Fibroblast of lung (primary cell): ENCODE results near the gene SGIP1. TPM values are rescaled to one million over a fixed set of nuclear protein-coding genes. Genes with fewer than 3 reads are reported as not detected.

ENCODE experiments used
- DNase-seq, 2 donors: peaks; one replicate each; pipeline versions ENCODE4 v3.0.0 to v3.0.0-alpha.2; 2010; ENCODE audit warnings: low read depth in 2 of 2
- H2AFZ ChIP-seq: 2 replicates; pipeline ENCODE4 v1.5.1; 2012; ENCODE audit warnings: low read length, control low read depth, inconsistent platforms
- H3K27ac ChIP-seq: 2 replicates; pipeline ENCODE4 v1.5.1; 2011; ENCODE audit warnings: low read length, control low read depth; ENCODE audit not compliant: insufficient read depth
- H3K27me3 ChIP-seq: 2 replicates; pipeline ENCODE4 v1.5.1; 2011; ENCODE audit warnings: mild to moderate bottlenecking, low read length; ENCODE audit not compliant: control insufficient read depth, insufficient read depth
- H3K36me3 ChIP-seq: 2 replicates; pipeline ENCODE4 v1.5.1; 2011; ENCODE audit warnings: low read length; ENCODE audit not compliant: control insufficient read depth, insufficient read depth
- H3K4me1 ChIP-seq: 2 replicates; pipeline ENCODE4 v1.5.1; 2011; ENCODE audit warnings: low read length; ENCODE audit not compliant: control insufficient read depth, insufficient read depth; ENCODE audit errors: extremely low read depth
- H3K4me2 ChIP-seq: 2 replicates; pipeline ENCODE4 v1.5.1; 2011; ENCODE audit warnings: low read length, control low read depth; ENCODE audit not compliant: insufficient read depth; ENCODE audit errors: extremely low read depth
- H3K4me3 ChIP-seq, 4 experiments: fragments of 200-600 bp in 1 of 4; sonication (generic) in 1 of 4; replicated peaks in 1 of 4; 2 replicates each; pipeline ENCODE4 v1.5.1; 2011 to 2016; ENCODE audit warnings: low read length in 4 of 4, low read depth in 3 of 4, mild to moderate bottlenecking in 3 of 4, control low read depth in 2 of 4, inconsistent platforms in 1 of 4, mixed read lengths in 1 of 4; ENCODE audit not compliant: insufficient read depth in 1 of 4; ENCODE audit errors: control extremely low read depth in 1 of 4
- H3K79me2 ChIP-seq: 2 replicates; pipeline ENCODE4 v1.5.1; 2012; ENCODE audit warnings: mild to moderate bottlenecking, low read length, inconsistent platforms; ENCODE audit not compliant: control insufficient read depth, insufficient read depth
- H3K9ac ChIP-seq: 2 replicates; pipeline ENCODE4 v1.5.1; 2011; ENCODE audit warnings: mild to moderate bottlenecking, low read length, control low read depth; ENCODE audit not compliant: insufficient read depth
- H3K9me3 ChIP-seq: 2 replicates; pipeline ENCODE4 v1.5.1; 2012; ENCODE audit warnings: low read depth, low read length; ENCODE audit not compliant: control insufficient read depth, insufficient read depth
- H4K20me1 ChIP-seq: 2 replicates; pipeline ENCODE4 v1.5.1; 2011; ENCODE audit warnings: low read length; ENCODE audit not compliant: control insufficient read depth, insufficient read depth; ENCODE audit errors: extremely low read depth
- EZH2 ChIP-seq: IDR thresholded peaks from 2 replicates; pipeline ENCODE4 v1.5.1; 2012; ENCODE audit warnings: low read length, control low read depth, mild to moderate bottlenecking; ENCODE audit errors: missing control alignments
- polyA plus RNA-seq, 2 donors: library from polyadenylated mRNA; depleted of rRNA in 1 of 2; stranded (reverse) in 1 of 2; unstranded in 1 of 2; fragments of >200 nt; gene quantifications; 2 replicates each; pipeline ENCODE4 v1.2.1, GENCODE V29; 2011 to 2012; ENCODE audit warnings: missing spikeins in 1 of 2
- total RNA-seq: library from RNA; depleted of rRNA; stranded (reverse); fragments of >200 nt; gene quantifications from 2 replicates; pipeline ENCODE4 v1.2.1, GENCODE V29; 2014
- TF ChIP-seq, protein P1 (sequence below), 2 donors: IDR thresholded peaks in 1 of 2; conservative IDR thresholded peaks in 1 of 2; 1 replicate in 1 of 2; 2 replicates in 1 of 2; pipeline ENCODE4 v1.5.1; 2011 to 2012; ENCODE audit warnings: low read length in 2 of 2, control low read depth in 1 of 2, inconsistent platforms in 1 of 2, low read depth in 1 of 2, mild to moderate bottlenecking in 1 of 2

SGIP1 gene
- total and polyA plus RNA-seq, 2 donors (not counting 1 experiment from before 2014, with no cell fraction given), result 37.8 to 77.6 TPM

DNA sequence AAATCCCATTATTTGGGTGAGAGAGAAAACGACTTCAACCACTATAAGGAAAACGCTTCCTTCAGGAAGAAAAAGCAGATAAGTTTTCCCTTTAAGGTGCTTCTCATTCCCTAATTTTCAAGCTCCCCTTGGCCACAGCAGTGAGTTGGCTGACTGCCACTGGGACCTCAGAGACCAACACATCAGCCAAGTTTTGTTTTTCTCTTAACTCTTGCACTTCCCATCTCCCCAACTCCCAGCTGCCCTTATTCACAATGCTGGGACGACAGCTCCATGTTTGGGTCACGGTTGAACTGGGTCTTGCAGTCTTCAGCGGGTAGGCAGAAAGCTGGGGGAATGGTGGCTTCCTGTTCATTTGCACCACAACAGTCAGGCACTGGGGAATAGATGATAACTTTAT lies 18.9 kb downstream of the SGIP1 start:
- TF ChIP-seq, protein P1, sequence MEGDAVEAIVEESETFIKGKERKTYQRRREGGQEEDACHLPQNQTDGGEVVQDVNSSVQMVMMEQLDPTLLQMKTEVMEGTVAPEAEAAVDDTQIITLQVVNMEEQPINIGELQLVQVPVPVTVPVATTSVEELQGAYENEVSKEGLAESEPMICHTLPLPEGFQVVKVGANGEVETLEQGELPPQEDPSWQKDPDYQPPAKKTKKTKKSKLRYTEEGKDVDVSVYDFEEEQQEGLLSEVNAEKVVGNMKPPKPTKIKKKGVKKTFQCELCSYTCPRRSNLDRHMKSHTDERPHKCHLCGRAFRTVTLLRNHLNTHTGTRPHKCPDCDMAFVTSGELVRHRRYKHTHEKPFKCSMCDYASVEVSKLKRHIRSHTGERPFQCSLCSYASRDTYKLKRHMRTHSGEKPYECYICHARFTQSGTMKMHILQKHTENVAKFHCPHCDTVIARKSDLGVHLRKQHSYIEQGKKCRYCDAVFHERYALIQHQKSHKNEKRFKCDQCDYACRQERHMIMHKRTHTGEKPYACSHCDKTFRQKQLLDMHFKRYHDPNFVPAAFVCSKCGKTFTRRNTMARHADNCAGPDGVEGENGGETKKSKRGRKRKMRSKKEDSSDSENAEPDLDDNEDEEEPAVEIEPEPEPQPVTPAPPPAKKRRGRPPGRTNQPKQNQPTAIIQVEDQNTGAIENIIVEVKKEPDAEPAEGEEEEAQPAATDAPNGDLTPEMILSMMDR (conservative IDR thresholded peaks at IDR 0.05 in 1 of 2, IDR thresholded peaks at IDR 0.05 in 1 of 2; ENCODE audit: low read depth in 1 of 2, low read length in 2 of 2), result no peak
- TF ChIP-seq EZH2, result no peak
- no peak overlapping the region for H3K9ac ChIP-seq
- no peaks in the 10 kb centered on the region for H3K9me3 ChIP-seq
- H4K20me1 ChIP-seq, result no peaks in the 10 kb centered on the region
- H3K4me1 ChIP-seq, result peaks cover 23% of the 10 kb centered on the region
- peak in 1 of 2 donors; percentile 63 for DNase-seq
- no peaks in the 10 kb centered on the region for H3K27me3 ChIP-seq
- no peak overlapping the region for H3K4me2 ChIP-seq
- H3K79me2 ChIP-seq, result peaks cover 42% of the 10 kb centered on the region
- no peak overlapping the region for H2AFZ ChIP-seq
- H3K4me3 ChIP-seq, result no peak overlapping the region
- H3K36me3 ChIP-seq, result no peaks in the 10 kb centered on the region
- peak overlapping the region; percentile 39 for H3K27ac ChIP-seq

DNA sequence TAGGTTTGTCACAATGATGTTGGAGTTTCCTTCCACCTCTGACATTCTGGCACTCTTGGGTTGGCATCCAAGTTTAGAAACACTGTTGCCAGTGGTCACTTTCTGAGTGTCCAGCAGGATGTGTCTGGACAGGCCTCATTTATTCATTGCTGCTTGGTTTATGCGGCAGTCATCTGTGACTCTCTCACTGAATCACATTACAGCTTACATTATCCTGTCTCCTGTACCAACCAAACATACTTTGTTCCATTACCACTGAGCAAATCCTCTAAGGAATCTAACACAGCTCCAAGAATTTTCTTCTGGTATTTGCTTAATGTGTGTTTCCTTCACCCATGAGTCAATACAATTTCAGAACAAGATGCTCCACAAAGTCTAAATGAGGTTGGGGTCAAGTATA lies 19.9 kb downstream of the SGIP1 start:
- Histone ChIP-seq H3K4me3 (no peak overlapping the region), H3K4me2 (no peak overlapping the region), H4K20me1 (no peaks in the 10 kb centered on the region), H3K27ac (peak overlapping the region; percentile 39), H3K9me3 (no peaks in the 10 kb centered on the region), H3K36me3 (no peaks in the 10 kb centered on the region), H3K4me1 (peaks cover 23% of the 10 kb centered on the region), H3K27me3 (no peaks in the 10 kb centered on the region), H2AFZ (no peak overlapping the region), H3K79me2 (peaks cover 43% of the 10 kb centered on the region), H3K9ac (no peak overlapping the region)
- TF ChIP-seq, protein P1 (conservative IDR thresholded peaks at IDR 0.05 in 1 of 2, IDR thresholded peaks at IDR 0.05 in 1 of 2; ENCODE audit: low read depth in 1 of 2, low read length in 2 of 2), result no peak
- TF ChIP-seq EZH2, result no peak
- peak in 1 of 2 donors; percentile 78 for DNase-seq

DNA sequence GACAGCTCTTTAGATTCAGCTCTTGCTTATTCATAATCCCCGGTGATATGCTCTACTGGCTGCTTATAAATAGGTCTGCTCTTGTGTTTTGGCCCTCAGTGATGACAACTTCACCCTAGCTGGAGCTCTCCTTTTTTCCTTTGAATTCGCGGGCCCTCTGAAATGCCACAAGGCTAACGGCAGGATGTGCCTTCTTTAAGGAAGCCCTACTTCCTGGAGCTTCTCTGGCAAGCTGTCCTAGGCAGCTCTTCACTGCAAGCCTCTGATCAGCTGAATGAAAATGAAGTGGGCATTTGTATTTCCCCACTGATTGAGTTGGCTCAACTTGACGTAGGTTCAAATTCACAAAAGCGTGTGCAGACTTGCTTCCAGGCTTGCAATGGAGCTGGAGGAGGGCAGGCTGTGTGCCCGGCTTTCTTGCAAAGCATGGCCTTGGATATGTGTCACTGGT lies 22.2 kb downstream of the SGIP1 start:
- DNase-seq, result no peak
- Histone ChIP-seq H3K4me2 (no peak overlapping the region), H3K27ac (no peak overlapping the region), H3K9ac (no peak overlapping the region), H3K4me3 (no peak overlapping the region), H3K36me3 (no peaks in the 10 kb centered on the region), H2AFZ (no peak overlapping the region), H3K9me3 (no peaks in the 10 kb centered on the region), H3K4me1 (peaks cover 23% of the 10 kb centered on the region), H4K20me1 (no peaks in the 10 kb centered on the region), H3K79me2 (peaks cover 48% of the 10 kb centered on the region), H3K27me3 (no peaks in the 10 kb centered on the region)
- TF ChIP-seq EZH2, result no peak
- TF ChIP-seq, protein P1 (conservative IDR thresholded peaks at IDR 0.05 in 1 of 2, IDR thresholded peaks at IDR 0.05 in 1 of 2; ENCODE audit: low read depth in 1 of 2, low read length in 2 of 2), result no peak
